Stimulated activated naive CD8-positive, alpha-beta T cell treated with anti-CD3 and anti-CD28 coated beads, Interleukin-15, Interleukin-2, amounts not matched to agents 100 ng/mL and 50 ng/mL, for 24 hours (primary cell): ENCODE measurements around the gene CD46.
"Not testable (repeated sequence)": the region's sequence is repeated elsewhere in the genome, so short reads cannot be mapped to it uniquely, and the experiment has no call there.

ENCODE experiments used
- H3K27ac Mint-ChIP-seq: one replicate; pipeline ENCODE4 v1.8.0; 2021; ENCODE audit warnings: mild to moderate bottlenecking, mixed read lengths
- H3K27me3 Mint-ChIP-seq: one replicate; pipeline ENCODE4 v1.8.0; 2021; ENCODE audit warnings: mixed read lengths
- H3K36me3 Mint-ChIP-seq: one replicate; pipeline ENCODE4 v1.8.0; 2021; ENCODE audit warnings: low read depth, mixed read lengths
- H3K4me1 Mint-ChIP-seq: one replicate; pipeline ENCODE4 v1.8.0; 2021; ENCODE audit warnings: low read depth, mixed read lengths
- H3K4me3 Mint-ChIP-seq: one replicate; pipeline ENCODE4 v1.8.0; 2021; ENCODE audit warnings: mild to moderate bottlenecking, mixed read lengths
- H3K9me3 Mint-ChIP-seq: one replicate; pipeline ENCODE4 v1.8.0; 2021; ENCODE audit warnings: mixed read lengths

The CD46 gene

GRCh38 chr1:207745839-207746767, 5.8 kb upstream of the CD46 start:
- Mint-ChIP-seq H3K4me1 (peaks cover 26% of the 10 kb centered on the region), H3K36me3 (no peaks in the 10 kb centered on the region), H3K4me3 (no peak overlapping the region), H3K9me3 (no peaks in the 10 kb centered on the region), H3K27me3 (no peaks in the 10 kb centered on the region), H3K27ac (no peak overlapping the region)

DNA sequence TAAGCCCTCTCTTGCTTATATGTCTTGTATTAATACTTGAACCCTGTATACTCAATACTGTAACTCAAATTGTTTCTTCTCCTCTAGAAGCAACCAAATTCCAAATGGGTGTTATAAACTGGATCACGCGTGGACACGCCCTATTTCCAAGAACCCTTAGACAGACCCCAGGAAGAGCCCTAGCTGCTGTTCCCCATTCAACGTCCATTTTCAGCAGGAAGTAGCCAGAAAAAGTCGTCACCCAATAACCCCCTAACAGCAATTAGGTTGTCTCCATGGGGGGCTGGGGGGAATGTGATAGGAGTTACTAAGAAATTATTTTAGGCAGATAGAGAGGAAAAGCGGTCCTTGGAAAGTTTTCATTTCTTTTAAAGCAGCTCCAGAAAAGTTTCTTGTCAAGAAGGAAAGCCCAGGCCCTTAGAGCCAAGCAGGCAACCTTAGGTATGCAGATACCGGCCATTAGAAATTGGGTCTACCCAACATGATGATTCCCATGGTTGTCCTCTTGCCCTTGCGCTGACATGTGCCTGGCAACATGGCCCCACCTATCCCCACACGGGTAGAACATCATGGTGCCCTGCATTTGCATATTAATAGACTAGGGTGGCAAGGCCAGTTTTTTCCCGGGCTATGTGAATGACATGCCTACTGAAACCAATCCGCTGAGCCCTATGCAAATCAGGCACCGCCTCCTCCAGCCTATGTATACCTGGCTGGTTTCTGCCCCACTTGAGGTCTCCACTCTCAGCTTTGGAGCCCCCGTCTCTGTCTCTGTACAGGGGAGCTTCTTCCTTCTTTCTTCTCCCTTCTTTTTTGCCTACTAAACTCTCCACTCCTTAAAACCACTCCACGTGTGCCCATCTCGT, 4.0 kb upstream of the CD46 start:
- Mint-ChIP-seq H3K27ac (no peak overlapping the region), H3K27me3 (no peaks in the 10 kb centered on the region), H3K9me3 (no peaks in the 10 kb centered on the region), H3K4me3 (no peak overlapping the region), H3K36me3 (no peaks in the 10 kb centered on the region), H3K4me1 (peaks cover 31% of the 10 kb centered on the region)

- Mint-ChIP-seq H3K36me3 (no peaks in the 10 kb centered on the region), H3K4me1 (peaks cover 42% of the 10 kb centered on the region), H3K27ac (no peak overlapping the region), H3K4me3 (no peak overlapping the region), H3K27me3 (no peaks in the 10 kb centered on the region), H3K9me3 (no peaks in the 10 kb centered on the region)
Measured at GRCh38 chr1:207748737-207749528, 2.9 kb upstream of the CD46 start.

DNA sequence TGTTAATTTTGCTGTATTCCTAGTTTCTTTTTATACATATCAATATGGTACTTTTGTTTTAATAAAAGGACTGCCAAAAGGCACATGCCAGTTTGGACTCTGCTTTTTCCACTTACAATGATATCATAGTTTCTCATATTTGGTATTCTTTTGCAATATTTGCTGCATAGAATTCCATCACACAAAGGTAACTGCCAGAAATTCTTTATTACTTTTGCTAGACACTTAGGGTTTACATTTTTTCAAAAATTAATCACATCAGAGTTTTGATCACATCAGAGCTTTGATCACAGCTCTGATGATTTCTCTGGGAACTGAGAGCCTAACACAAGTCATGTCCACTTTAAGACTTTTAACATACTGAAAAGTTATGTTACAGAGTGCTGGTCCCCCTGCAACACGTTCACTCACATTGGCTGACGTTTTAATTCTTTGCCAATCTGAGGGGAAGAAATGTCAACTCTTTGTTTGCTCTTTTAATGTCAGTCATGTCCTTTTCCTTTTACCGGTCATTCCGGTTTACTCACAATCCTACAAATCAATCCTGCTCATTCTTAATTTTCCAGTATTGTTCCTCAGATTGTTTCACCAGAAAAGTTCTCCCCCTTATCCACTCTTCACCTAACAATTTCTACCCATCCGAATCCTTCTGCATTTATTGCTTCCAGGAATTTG, 1.1 kb upstream of the CD46 start:
- H3K9me3 Mint-ChIP-seq, result no peaks in the 10 kb centered on the region
- H3K27me3 Mint-ChIP-seq, result no peaks in the 10 kb centered on the region
- H3K27ac Mint-ChIP-seq, result peak overlapping the region; percentile 98
- H3K36me3 Mint-ChIP-seq, result peaks cover under 1% of the 10 kb centered on the region
- H3K4me1 Mint-ChIP-seq, result peaks cover 60% of the 10 kb centered on the region
- peak overlapping the region; percentile 96 for H3K4me3 Mint-ChIP-seq

DNA sequence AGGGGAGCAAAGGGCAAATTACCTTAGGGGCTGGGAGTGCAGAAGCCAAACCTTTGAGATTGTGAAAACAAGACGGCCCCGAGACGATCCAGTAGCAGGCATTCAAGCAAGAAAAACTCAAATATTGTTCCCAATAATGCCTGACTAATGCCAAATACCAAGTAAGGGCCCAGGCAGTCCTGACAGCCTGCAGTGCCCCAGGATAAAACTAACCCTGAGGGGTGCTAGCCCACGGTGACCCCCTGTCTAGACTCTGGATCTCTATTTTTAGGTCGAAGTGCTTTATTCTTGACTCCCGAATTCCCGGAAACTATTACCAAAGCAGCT, 428 bp upstream of the CD46 start:
- not testable (repeated sequence) for H3K9me3 Mint-ChIP-seq, H3K36me3 Mint-ChIP-seq, H3K27me3 Mint-ChIP-seq
- H3K4me1 Mint-ChIP-seq, result peaks cover 66% of the 10 kb centered on the region
- H3K27ac Mint-ChIP-seq, result peak overlapping the region; percentile 98
- peak overlapping the region; percentile 96 for H3K4me3 Mint-ChIP-seq

- Mint-ChIP-seq H3K9me3 (no peaks in the 10 kb centered on the region), H3K4me3 (peak overlapping the region; percentile 96), H3K36me3 (peaks cover 14% of the 10 kb centered on the region), H3K27me3 (no peaks in the 10 kb centered on the region), H3K4me1 (peaks cover 72% of the 10 kb centered on the region), H3K27ac (peak overlapping the region; percentile 96)
Measured at GRCh38 chr1:207752456-207752998, 673 bp downstream of the CD46 start.

DNA sequence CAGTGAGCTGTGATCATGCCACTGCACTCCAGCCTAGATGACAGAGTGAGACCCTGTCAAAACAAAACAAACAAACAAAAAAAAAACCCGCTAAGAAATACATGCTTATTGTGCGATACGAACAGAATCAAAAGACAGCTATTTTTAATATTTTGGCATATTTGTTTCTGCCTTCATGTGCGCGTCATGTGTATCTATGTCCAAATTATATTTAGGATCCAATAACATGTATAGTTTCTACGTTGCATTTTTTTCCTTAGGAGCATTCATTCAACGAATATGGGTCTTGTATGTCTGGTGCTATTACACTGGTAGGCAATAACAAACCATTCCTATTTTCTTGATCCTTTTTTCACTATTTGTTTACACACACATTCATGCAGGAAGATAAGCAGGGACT, 1.8 kb downstream of the CD46 start:
- Mint-ChIP-seq H3K4me1 (peaks cover 68% of the 10 kb centered on the region), H3K27ac (peak overlapping the region; percentile 2), H3K4me3 (peak overlapping the region; percentile 96), H3K9me3 (no peaks in the 10 kb centered on the region), H3K27me3 (no peaks in the 10 kb centered on the region), H3K36me3 (peaks cover 22% of the 10 kb centered on the region)

- Mint-ChIP-seq H3K4me3 (peak overlapping the region; percentile 96), H3K27me3 (no peaks in the 10 kb centered on the region), H3K27ac (peak overlapping the region; percentile 2), H3K4me1 (peaks cover 64% of the 10 kb centered on the region), H3K9me3 (no peaks in the 10 kb centered on the region), H3K36me3 (peaks cover 26% of the 10 kb centered on the region)
Measured at GRCh38 chr1:207754011-207754410, 2.2 kb downstream of the CD46 start.

GRCh38 chr1:207754974-207755700, 3.3 kb downstream of the CD46 start:
- H3K4me3 Mint-ChIP-seq, result no peak overlapping the region
- peaks cover 55% of the 10 kb centered on the region for H3K4me1 Mint-ChIP-seq
- H3K27ac Mint-ChIP-seq, result peak overlapping the region; percentile 2
- no peaks in the 10 kb centered on the region for H3K9me3 Mint-ChIP-seq
- peaks cover 35% of the 10 kb centered on the region for H3K36me3 Mint-ChIP-seq
- no peaks in the 10 kb centered on the region for H3K27me3 Mint-ChIP-seq

- Mint-ChIP-seq H3K4me1 (peaks cover 46% of the 10 kb centered on the region), H3K27me3 (no peaks in the 10 kb centered on the region), H3K4me3 (no peak overlapping the region), H3K27ac (no peak overlapping the region), H3K9me3 (no peaks in the 10 kb centered on the region), H3K36me3 (peaks cover 41% of the 10 kb centered on the region)
Measured at GRCh38 chr1:207755846-207756693, 4.2 kb downstream of the CD46 start.

DNA sequence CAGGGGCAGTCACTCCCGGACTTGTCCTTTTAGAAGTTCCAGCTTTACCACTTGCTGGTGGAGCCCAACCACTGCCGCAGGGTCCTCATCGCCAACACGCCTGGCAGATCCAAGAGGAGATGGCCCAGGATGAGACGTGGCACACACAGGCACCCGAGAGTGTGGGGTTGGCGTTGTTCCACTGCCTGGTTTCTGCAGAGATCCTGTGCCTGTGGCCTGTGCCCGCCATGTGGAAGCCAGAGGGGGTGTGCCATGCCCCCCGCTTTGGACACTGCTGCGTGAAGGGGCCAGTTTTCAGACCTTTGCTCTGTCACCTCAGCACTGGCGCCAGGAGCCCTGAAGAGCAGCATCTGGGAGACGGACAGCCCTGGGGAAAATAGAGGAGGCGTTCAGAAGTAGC, 10.8 kb downstream of the CD46 start:
- Mint-ChIP-seq H3K27ac (no peak overlapping the region), H3K27me3 (no peaks in the 10 kb centered on the region), H3K9me3 (no peaks in the 10 kb centered on the region), H3K4me3 (no peak overlapping the region), H3K36me3 (peaks cover 88% of the 10 kb centered on the region), H3K4me1 (no peaks in the 10 kb centered on the region)

DNA sequence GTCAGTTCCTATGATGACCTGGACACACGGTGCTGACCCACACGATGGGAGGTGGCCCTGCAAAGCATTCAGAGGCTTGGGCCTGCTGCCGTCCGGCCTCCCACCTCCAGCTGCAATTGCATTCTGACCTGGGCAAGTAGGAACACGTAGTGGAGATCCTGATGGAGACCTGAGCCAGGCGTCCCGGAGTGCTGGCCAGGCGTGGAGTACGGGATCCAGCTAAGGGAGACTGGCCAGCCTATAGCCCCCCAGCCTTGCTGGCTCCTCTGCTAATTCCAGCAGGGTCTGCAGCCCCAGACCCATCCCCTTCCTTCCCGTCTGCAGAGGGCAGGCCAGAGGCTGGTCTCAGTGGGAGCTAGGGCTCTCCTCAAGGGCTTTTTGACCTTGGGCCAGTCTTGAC, 11.2 kb downstream of the CD46 start:
- Mint-ChIP-seq H3K27me3 (no peaks in the 10 kb centered on the region), H3K4me1 (no peaks in the 10 kb centered on the region), H3K36me3 (peaks cover 90% of the 10 kb centered on the region), H3K27ac (no peak overlapping the region), H3K9me3 (no peaks in the 10 kb centered on the region), H3K4me3 (no peak overlapping the region)

DNA sequence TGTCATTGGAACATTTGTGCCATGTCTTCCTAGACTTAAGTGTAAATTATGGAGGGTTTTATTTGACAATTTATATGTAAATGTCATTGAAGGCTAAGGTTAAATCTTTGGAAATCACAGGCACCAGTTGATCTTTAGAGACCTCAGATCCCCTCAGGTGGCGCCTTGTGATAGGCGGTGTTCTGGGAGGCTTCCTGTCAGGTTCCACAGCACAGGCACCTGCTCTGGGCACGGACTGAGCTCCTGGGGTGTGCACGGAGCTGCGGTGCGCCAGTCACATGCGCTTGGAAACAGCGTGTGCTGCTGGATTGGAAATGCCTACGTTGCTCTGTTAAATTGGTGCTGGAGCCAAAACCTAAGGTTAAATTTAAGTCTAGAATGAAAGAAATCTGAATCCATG, 12.1 kb downstream of the CD46 start:
- Mint-ChIP-seq H3K27ac (no peak overlapping the region), H3K9me3 (no peaks in the 10 kb centered on the region), H3K4me3 (no peak overlapping the region), H3K27me3 (no peaks in the 10 kb centered on the region), H3K36me3 (peaks cover 90% of the 10 kb centered on the region), H3K4me1 (no peaks in the 10 kb centered on the region)
